ENCODE results near the gene IL1B.

DNA sequence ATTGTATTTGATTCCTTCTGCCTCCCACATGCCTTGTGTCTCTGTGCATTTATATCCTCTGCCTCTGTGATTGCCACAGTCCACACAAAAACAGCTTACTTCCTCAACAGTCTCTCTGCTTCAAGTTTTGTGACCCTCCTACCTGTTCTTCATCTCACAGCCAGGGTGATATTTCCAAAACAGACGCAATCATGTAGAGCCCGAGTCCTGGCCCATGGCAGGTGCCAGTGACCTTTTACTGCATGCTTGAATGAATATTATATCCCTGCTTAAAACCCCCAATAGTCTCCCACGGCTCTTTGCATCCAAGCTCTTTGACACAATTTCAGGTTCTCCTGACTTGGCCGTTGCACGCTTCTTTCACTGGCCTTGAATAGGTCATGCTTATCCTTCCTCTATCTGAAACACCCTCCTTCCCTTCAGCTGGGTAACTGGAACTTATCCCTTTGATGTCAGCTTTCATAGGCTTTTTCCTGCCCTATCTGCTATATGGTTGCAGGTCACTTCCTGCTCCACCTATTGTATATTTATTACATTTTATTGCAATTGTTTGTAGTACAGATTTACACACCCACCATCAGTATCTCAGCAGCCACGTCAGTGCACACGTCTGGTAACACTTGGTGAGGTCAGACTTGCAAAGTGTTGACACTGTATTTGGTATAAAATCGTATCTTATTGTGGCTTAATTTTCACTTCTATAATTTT lies 29.7 kb upstream of the IL1B start:
- TF ChIP-seq, protein P1, sequence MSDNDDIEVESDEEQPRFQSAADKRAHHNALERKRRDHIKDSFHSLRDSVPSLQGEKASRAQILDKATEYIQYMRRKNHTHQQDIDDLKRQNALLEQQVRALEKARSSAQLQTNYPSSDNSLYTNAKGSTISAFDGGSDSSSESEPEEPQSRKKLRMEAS (IDR thresholded peaks at IDR 0.05), result no peak
- TF ChIP-seq, protein P2, sequence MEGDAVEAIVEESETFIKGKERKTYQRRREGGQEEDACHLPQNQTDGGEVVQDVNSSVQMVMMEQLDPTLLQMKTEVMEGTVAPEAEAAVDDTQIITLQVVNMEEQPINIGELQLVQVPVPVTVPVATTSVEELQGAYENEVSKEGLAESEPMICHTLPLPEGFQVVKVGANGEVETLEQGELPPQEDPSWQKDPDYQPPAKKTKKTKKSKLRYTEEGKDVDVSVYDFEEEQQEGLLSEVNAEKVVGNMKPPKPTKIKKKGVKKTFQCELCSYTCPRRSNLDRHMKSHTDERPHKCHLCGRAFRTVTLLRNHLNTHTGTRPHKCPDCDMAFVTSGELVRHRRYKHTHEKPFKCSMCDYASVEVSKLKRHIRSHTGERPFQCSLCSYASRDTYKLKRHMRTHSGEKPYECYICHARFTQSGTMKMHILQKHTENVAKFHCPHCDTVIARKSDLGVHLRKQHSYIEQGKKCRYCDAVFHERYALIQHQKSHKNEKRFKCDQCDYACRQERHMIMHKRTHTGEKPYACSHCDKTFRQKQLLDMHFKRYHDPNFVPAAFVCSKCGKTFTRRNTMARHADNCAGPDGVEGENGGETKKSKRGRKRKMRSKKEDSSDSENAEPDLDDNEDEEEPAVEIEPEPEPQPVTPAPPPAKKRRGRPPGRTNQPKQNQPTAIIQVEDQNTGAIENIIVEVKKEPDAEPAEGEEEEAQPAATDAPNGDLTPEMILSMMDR (IDR thresholded peaks at IDR 0.05; ENCODE audit: low read depth, low read length, missing input control), result no peak
- no peak for TF ChIP-seq HNF4A (conservative IDR thresholded peaks at IDR 0.05)
